GM19025 (cell line): Measurements from ENCODE around the gene F10.
"Not testable (repeated sequence)": the region's sequence is repeated elsewhere in the genome, so short reads cannot be mapped to it uniquely, and the experiment has no call there.

Experiments
- ATAC-seq: cut with Tn5 transposase; IDR thresholded peaks from one replicate; pipeline ENCODE4 v1.9.1; 2021; ENCODE audit warnings: mild to moderate bottlenecking, low read depth, moderate library complexity; ENCODE audit not compliant: unreplicated experiment

F10 gene

GRCh38 chr13:113122550-113123225 is at the start of gene F10:
TSS of gene F10 (plus strand) at chr13:113122799. CDS start at chr13:113122856, 57 bp downstream.
- ATAC-seq, result no peak

GRCh38 chr13:113073942-113074341 is 48.7 kb upstream of the F10 start:
- ATAC-seq, result no peak

GRCh38 chr13:113074401-113074800 is 48.2 kb upstream of the F10 start:
- ATAC-seq, result no peak

GRCh38 chr13:113074876-113075275 is 47.7 kb upstream of the F10 start:
- no peak for ATAC-seq

- ATAC-seq, result no peak
These were observed 46.9 kb upstream of the F10 start for GRCh38 chr13:113075711-113076110.

GRCh38 chr13:113076681-113077401 is 45.8 kb upstream of the F10 start:
- no peak for ATAC-seq

- ATAC-seq, result no peak
These were observed 45.0 kb upstream of the F10 start for GRCh38 chr13:113077566-113077952.

GRCh38 chr13:113077953-113078901 is 44.4 kb upstream of the F10 start:
- ATAC-seq, result no peak

GRCh38 chr13:113078902-113079780 is 43.5 kb upstream of the F10 start:
- no peak for ATAC-seq

- not testable (repeated sequence) for ATAC-seq
These were observed 42.9 kb upstream of the F10 start for GRCh38 chr13:113079781-113080080.

GRCh38 chr13:113080361-113080831 is 42.2 kb upstream of the F10 start:
- no peak for ATAC-seq

- ATAC-seq, result no peak
These were observed 41.6 kb upstream of the F10 start for GRCh38 chr13:113080901-113081521.

GRCh38 chr13:113082198-113083021 is 40.2 kb upstream of the F10 start:
- no peak for ATAC-seq

GRCh38 chr13:113083022-113083373 is 39.6 kb upstream of the F10 start:
- no peak for ATAC-seq

- ATAC-seq, result no peak
These were observed 39.1 kb upstream of the F10 start for GRCh38 chr13:113083402-113084061.

GRCh38 chr13:113084094-113084942 is 38.3 kb upstream of the F10 start:
- ATAC-seq, result no peak

GRCh38 chr13:113084943-113085540 is 37.6 kb upstream of the F10 start:
- ATAC-seq, result no peak
